GM12878 (cell line): ENCODE data around the gene CWC27.

Experiments used
- MXI1 ChIP-seq: fragments of 150-350 bp; IDR thresholded peaks from 2 replicates; pipeline ENCODE4 v1.6.1; 2011; ENCODE audit warnings: low read depth, mild to moderate bottlenecking, inconsistent platforms, low read length, improper control_type of control experiment
- SREBF2 ChIP-seq: IDR thresholded peaks from 2 replicates; pipeline ENCODE4 v1.6.1; 2012; ENCODE audit warnings: mild to moderate bottlenecking, low read length
- TF ChIP-seq, protein P1 (sequence below): IDR thresholded peaks from 2 replicates; pipeline ENCODE4 v1.6.1; 2012; ENCODE audit warnings: mild to moderate bottlenecking, low read depth, low read length

DNA sequence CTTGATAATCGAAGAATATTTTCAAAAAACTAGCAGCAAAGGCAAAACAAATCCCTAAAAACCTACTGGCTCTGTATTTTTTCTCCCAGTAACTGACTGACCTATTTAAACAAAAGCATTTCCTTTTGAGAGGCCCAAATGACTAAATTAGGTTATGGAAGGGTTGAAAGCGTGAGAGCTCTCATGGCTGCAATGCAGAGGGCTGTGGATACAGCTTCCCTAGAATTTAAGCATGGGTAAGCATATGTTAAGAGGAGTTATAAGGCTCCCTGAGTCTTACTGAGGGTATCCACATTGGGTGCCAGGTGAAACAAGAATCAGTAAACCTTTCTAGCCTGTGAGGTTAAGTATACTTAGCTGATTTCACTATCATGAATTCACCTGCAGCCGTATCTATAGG is 46.1 kb upstream of the CWC27 start:
- TF ChIP-seq, protein P1, sequence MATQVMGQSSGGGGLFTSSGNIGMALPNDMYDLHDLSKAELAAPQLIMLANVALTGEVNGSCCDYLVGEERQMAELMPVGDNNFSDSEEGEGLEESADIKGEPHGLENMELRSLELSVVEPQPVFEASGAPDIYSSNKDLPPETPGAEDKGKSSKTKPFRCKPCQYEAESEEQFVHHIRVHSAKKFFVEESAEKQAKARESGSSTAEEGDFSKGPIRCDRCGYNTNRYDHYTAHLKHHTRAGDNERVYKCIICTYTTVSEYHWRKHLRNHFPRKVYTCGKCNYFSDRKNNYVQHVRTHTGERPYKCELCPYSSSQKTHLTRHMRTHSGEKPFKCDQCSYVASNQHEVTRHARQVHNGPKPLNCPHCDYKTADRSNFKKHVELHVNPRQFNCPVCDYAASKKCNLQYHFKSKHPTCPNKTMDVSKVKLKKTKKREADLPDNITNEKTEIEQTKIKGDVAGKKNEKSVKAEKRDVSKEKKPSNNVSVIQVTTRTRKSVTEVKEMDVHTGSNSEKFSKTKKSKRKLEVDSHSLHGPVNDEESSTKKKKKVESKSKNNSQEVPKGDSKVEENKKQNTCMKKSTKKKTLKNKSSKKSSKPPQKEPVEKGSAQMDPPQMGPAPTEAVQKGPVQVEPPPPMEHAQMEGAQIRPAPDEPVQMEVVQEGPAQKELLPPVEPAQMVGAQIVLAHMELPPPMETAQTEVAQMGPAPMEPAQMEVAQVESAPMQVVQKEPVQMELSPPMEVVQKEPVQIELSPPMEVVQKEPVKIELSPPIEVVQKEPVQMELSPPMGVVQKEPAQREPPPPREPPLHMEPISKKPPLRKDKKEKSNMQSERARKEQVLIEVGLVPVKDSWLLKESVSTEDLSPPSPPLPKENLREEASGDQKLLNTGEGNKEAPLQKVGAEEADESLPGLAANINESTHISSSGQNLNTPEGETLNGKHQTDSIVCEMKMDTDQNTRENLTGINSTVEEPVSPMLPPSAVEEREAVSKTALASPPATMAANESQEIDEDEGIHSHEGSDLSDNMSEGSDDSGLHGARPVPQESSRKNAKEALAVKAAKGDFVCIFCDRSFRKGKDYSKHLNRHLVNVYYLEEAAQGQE: no peak
- TF ChIP-seq MXI1 (no peak), SREBF2 (no peak)
